Gastrocnemius medialis (tissue), 4 donors: ENCODE measurements around the gene MACROD2.

ENCODE experiments used
- CTCF ChIP-seq, 5 experiments: fragments of 450-650 bp in 3 of 5; fragments of 200-600 bp in 2 of 5; sonication (generic) in 2 of 5; IDR thresholded peaks in 4 of 5; conservative IDR thresholded peaks in 1 of 5; 1 replicate in 4 of 5; 2 replicates in 1 of 5; pipeline ENCODE4 v1.5.1; 2016 to 2019; ENCODE audit warnings: antibody characterized with exemption in 5 of 5, mild to moderate bottlenecking in 3 of 5, moderate library complexity in 3 of 5
- POLR2A ChIP-seq, 2 donors: fragments of 450-650 bp; IDR thresholded peaks; one replicate each; pipeline ENCODE4 v1.6.1; 2017; ENCODE audit warnings: antibody characterized with exemption in 2 of 2, mild to moderate bottlenecking in 2 of 2, moderate library complexity in 2 of 2

- TF ChIP-seq POLR2A (IDR thresholded peaks at IDR 0.05) (no peak), CTCF (IDR thresholded peaks at IDR 0.05 in 4 of 5, conservative IDR thresholded peaks at IDR 0.05 in 1 of 5) (no peak)
Measured at GRCh38 chr20:14342918-14343317, 347.6 kb downstream of the MACROD2 start.
